GM18526 (cell line): ENCODE results near the gene MED22.
A peak's percentile ranks its signal among the peaks of the same experiment; 100 is the strongest.

Source experiments
- POLR2A ChIP-seq: IDR thresholded peaks from 3 replicates; pipeline ENCODE4 v1.6.1; 2011; ENCODE audit not compliant: insufficient read length; ENCODE audit errors: extremely low read depth

The MED22 gene

GRCh38 chr9:133366435-133366834 lies 18.5 kb upstream of the MED22 start:
- no peak for TF ChIP-seq POLR2A

GRCh38 chr9:133362359-133363044 lies 14.6 kb upstream of the MED22 start:
- no peak for TF ChIP-seq POLR2A

- no peak for TF ChIP-seq POLR2A
Measured at GRCh38 chr9:133361507-133362092, 13.7 kb upstream of the MED22 start.

GRCh38 chr9:133360400-133361393 lies 12.8 kb upstream of the MED22 start:
- TF ChIP-seq POLR2A: no peak

- no peak for TF ChIP-seq POLR2A
Measured at GRCh38 chr9:133359399-133360175, 11.7 kb upstream of the MED22 start.

- no peak for TF ChIP-seq POLR2A
Measured at GRCh38 chr9:133357656-133358055, 9.7 kb upstream of the MED22 start.

GRCh38 chr9:133356391-133357091 lies 8.6 kb upstream of the MED22 start, which contains the start of the genes SURF1 and SURF2:
TSS of gene SURF1 (minus strand) at chr9:133356487. CDS start at chr9:133356453, 34 bp downstream.
TSS of gene SURF2 (plus strand) at chr9:133356550. CDS start at chr9:133356593, 43 bp downstream.
- TF ChIP-seq POLR2A: peak; percentile 87

- TF ChIP-seq POLR2A: no peak
Measured at GRCh38 chr9:133355881-133356357, 8.0 kb upstream of the MED22 start.

- no peak for TF ChIP-seq POLR2A
Measured at GRCh38 chr9:133354766-133355165, 6.8 kb upstream of the MED22 start.

GRCh38 chr9:133353548-133353947 lies 5.6 kb upstream of the MED22 start:
- TF ChIP-seq POLR2A: no peak

- peak; percentile 25 for TF ChIP-seq POLR2A
Measured at GRCh38 chr9:133352635-133353340, 4.9 kb upstream of the MED22 start.

- peak; percentile 36 for TF ChIP-seq POLR2A
Measured at GRCh38 chr9:133351908-133352634, 4.1 kb upstream of the MED22 start.

- no peak for TF ChIP-seq POLR2A
Measured at GRCh38 chr9:133351526-133351907, 3.6 kb upstream of the MED22 start.
